IMR-90 (cell line): ENCODE measurements around the gene VAT1L.

Experiments
- BHLHE40 ChIP-seq: fragments of 150-350 bp; IDR thresholded peaks from 2 replicates; pipeline ENCODE4 v1.6.1; 2016; ENCODE audit warnings: mild to moderate bottlenecking, low read depth, low read length
- CEBPB ChIP-seq: IDR thresholded peaks from 2 replicates; pipeline ENCODE4 v1.6.1; 2012; ENCODE audit warnings: low read depth, low read length, improper control_type of control experiment
- CHD1 ChIP-seq: IDR thresholded peaks from 2 replicates; pipeline ENCODE4 v1.6.1; 2012; ENCODE audit warnings: low read depth, low read length, improper control_type of control experiment
- MAFK ChIP-seq: IDR thresholded peaks from 2 replicates; pipeline ENCODE4 v1.6.1; 2012; ENCODE audit warnings: low read depth, low read length, improper control_type of control experiment
- MXI1 ChIP-seq: IDR thresholded peaks from 2 replicates; pipeline ENCODE4 v1.6.1; 2012; ENCODE audit warnings: low read depth, mild to moderate bottlenecking, low read length, moderate library complexity, borderline replicate concordance
- NFE2L2 ChIP-seq: fragments of 150-350 bp; IDR thresholded peaks from 2 replicates; pipeline ENCODE4 v1.6.1; 2016; ENCODE audit warnings: low read depth, mild to moderate bottlenecking, low read length
- POLR2A ChIP-seq: IDR thresholded peaks from 2 replicates; pipeline ENCODE4 v1.6.1; 2012; ENCODE audit warnings: mild to moderate bottlenecking, low read depth, low read length
- RAD21 ChIP-seq: IDR thresholded peaks from 2 replicates; pipeline ENCODE4 v1.6.1; 2012; ENCODE audit warnings: low read length, improper control_type of control experiment
- RCOR1 ChIP-seq: IDR thresholded peaks from 2 replicates; pipeline ENCODE4 v1.6.1; 2012; ENCODE audit warnings: mild to moderate bottlenecking, low read length, improper control_type of control experiment; ENCODE audit not compliant: insufficient replicate concordance
- RFX5 ChIP-seq: IDR thresholded peaks from 2 replicates; pipeline ENCODE4 v1.8.0; 2012; ENCODE audit warnings: low read depth, mild to moderate bottlenecking, low read length, moderate library complexity
- SMC3 ChIP-seq: fragments of 150-350 bp; IDR thresholded peaks from 2 replicates; pipeline ENCODE4 v1.6.1; 2016; ENCODE audit warnings: low read depth, mild to moderate bottlenecking, antibody characterized with exemption, low read length, moderate library complexity
- TF ChIP-seq, protein P1 (sequence below): conservative IDR thresholded peaks from 2 replicates; pipeline ENCODE4 v1.5.1; 2012; ENCODE audit warnings: mild to moderate bottlenecking, low read depth, low read length, improper control_type of control experiment
- TF ChIP-seq, protein P2 (sequence below): fragments of 150-350 bp; IDR thresholded peaks from 2 replicates; pipeline ENCODE4 v1.6.1; 2017; ENCODE audit warnings: mild to moderate bottlenecking, antibody characterized with exemption, low read length, low read depth
- TF ChIP-seq, protein P3 (sequence below): fragments of 150-350 bp; IDR thresholded peaks from 2 replicates; pipeline ENCODE4 v1.6.1; 2016; ENCODE audit warnings: low read depth, mild to moderate bottlenecking, low read length, moderate library complexity, borderline replicate concordance

DNA sequence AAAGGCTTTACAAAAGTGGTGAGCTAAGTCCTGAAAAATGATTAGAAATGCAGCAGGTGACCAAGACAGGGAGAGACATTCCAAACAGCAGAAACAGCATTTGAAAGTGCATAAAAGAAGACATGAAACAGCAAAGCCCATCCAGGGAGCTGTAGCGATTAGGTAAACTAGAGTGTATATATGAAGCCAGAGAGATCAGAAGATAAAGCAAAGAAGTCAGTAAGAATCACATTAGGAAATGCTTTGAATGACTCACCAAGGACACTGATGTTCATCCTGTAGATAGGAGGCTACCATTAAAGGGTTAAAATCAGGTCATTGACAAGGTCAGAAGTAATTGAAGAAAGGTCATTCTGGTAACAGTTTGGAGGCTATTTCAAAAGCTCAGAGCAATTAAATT is 27.6 kb upstream of the VAT1L start:
- TF ChIP-seq, protein P1, sequence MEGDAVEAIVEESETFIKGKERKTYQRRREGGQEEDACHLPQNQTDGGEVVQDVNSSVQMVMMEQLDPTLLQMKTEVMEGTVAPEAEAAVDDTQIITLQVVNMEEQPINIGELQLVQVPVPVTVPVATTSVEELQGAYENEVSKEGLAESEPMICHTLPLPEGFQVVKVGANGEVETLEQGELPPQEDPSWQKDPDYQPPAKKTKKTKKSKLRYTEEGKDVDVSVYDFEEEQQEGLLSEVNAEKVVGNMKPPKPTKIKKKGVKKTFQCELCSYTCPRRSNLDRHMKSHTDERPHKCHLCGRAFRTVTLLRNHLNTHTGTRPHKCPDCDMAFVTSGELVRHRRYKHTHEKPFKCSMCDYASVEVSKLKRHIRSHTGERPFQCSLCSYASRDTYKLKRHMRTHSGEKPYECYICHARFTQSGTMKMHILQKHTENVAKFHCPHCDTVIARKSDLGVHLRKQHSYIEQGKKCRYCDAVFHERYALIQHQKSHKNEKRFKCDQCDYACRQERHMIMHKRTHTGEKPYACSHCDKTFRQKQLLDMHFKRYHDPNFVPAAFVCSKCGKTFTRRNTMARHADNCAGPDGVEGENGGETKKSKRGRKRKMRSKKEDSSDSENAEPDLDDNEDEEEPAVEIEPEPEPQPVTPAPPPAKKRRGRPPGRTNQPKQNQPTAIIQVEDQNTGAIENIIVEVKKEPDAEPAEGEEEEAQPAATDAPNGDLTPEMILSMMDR: no peak
- TF ChIP-seq RCOR1 (no peak), MXI1 (no peak), POLR2A (no peak), CEBPB (0 out of 2 replicates have a peak, but pooled peaks have one; percentile 12), MAFK (no peak), NFE2L2 (no peak), RFX5 (no peak), RAD21 (no peak), SMC3 (no peak), CHD1 (no peak), BHLHE40 (no peak)
- TF ChIP-seq, protein P2, sequence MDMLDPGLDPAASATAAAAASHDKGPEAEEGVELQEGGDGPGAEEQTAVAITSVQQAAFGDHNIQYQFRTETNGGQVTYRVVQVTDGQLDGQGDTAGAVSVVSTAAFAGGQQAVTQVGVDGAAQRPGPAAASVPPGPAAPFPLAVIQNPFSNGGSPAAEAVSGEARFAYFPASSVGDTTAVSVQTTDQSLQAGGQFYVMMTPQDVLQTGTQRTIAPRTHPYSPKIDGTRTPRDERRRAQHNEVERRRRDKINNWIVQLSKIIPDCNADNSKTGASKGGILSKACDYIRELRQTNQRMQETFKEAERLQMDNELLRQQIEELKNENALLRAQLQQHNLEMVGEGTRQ: no peak
- TF ChIP-seq, protein P3, sequence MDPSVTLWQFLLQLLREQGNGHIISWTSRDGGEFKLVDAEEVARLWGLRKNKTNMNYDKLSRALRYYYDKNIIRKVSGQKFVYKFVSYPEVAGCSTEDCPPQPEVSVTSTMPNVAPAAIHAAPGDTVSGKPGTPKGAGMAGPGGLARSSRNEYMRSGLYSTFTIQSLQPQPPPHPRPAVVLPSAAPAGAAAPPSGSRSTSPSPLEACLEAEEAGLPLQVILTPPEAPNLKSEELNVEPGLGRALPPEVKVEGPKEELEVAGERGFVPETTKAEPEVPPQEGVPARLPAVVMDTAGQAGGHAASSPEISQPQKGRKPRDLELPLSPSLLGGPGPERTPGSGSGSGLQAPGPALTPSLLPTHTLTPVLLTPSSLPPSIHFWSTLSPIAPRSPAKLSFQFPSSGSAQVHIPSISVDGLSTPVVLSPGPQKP: no peak
